GM12872 (cell line): ENCODE results near the gene TIFAB.

Source experiments
- CTCF ChIP-seq: IDR thresholded peaks from 3 replicates; pipeline ENCODE4 v1.5.1; 2011; ENCODE audit warnings: low read depth, mild to moderate bottlenecking, low read length, moderate library complexity; ENCODE audit not compliant: insufficient read depth

The TIFAB gene

GRCh38 chr5:135423846-135424168, 28.3 kb downstream of the TIFAB start:
- TF ChIP-seq CTCF, result no peak

- TF ChIP-seq CTCF, result no peak
These were observed 28.9 kb downstream of the TIFAB start for GRCh38 chr5:135423146-135423845.

- TF ChIP-seq CTCF, result no peak
These were observed 29.7 kb downstream of the TIFAB start for GRCh38 chr5:135422419-135422818.

GRCh38 chr5:135417083-135417482, 35.1 kb downstream of the TIFAB start:
- TF ChIP-seq CTCF, result no peak

GRCh38 chr5:135405082-135405481, 47.1 kb downstream of the TIFAB start:
- TF ChIP-seq CTCF, result no peak

- no peak for TF ChIP-seq CTCF
These were observed 50.1 kb downstream of the TIFAB start for GRCh38 chr5:135402031-135402430.

GRCh38 chr5:135400866-135401265, 51.3 kb downstream of the TIFAB start:
- TF ChIP-seq CTCF, result no peak
